T-helper 2 cell (primary cell): ENCODE data around the gene MPL.

Source experiments
- DNase-seq, 5 experiments: peaks; one replicate each; pipeline versions ENCODE4 v3.0.0 to v3.0.0-alpha.2; 2012 to 2022
- total RNA-seq, 2 donors: gene quantifications; one replicate each; lab custom pipeline; 2026; lab: John Stamatoyannopoulos, UW

The MPL gene
- 0 reads per million in 2 donors for total RNA-seq

DNA sequence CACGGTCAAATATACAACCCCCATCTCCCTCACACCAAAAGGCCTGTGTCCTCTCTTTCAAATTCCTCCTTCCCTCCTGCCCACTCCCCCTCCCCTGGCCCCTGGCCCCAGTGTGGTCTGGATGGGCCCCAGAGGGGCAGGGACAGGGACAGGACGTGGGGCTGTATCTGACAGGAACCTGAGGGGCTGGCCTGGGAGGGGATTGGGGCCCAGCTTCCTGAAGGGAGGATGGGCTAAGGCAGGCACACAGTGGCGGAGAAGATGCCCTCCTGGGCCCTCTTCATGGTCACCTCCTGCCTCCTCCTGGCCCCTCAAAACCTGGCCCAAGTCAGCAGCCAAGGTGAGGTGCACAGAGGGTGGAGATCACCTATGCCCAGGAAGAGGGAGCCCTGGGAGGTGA lies at the start of gene MPL:
MPL (plus strand) TSS at position 231 of the 400 bp plus-strand sequence; CDS start at position 262, 31 bp downstream.
- no peak for DNase-seq

DNA sequence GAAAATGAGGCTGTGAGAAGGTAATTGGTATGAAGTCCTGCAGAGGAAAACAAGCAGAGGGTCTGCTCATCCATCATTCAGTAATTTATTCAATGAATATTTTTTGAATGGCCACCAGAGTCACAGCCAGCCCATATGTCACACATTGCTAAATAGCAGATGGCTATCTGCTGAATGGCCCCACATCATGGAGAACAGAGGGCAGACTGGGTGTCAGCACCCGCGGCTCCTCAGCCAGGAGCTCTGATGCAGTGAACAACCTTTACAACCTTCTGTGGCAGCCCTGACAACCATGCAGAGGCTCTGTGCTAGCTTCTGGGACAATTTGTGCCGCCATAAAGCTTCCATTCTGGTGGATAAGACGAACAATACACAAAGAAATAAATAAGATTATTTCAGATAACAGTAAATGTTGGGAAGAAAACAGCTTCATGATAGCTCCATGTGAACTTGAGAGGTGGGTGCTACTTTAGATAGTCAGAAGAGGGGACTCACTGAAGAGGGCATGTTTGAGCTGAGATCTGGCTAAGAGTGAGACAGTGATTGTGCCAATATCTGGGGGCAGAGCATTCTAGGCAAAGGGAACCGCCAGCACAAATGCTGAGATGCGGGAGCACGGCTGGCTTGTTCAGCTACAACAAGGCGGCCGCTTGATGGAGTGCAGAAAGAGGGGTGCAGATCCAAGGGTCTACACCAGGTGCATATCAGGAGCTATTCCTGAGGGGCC lies 49.4 kb upstream of the MPL start:
- no peak for DNase-seq

- DNase-seq: no peak
Observed at GRCh38 chr1:43288785-43289706, 48.6 kb upstream of the MPL start.

- no peak for DNase-seq
Observed at GRCh38 chr1:43292216-43292615, 45.4 kb upstream of the MPL start.

DNA sequence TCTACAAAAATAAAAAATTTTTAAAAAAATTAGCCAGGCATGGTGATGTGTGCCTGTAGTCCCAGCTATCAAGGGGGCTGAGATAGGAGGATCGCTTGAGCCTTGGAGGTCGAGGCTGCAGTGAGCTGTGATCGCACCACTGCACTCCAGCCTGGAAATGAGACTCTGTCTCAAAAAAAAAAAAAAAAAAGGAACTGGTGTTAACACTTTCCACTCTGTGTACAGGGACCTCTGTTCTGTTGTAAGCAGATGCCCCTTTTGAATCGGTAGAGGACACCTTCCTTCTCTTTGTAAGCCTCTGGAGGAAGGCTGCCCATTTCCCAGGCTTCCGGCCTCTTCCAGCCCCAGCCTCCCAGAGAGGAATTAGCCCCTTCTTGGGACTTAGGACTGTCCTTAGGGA lies 44.9 kb upstream of the MPL start:
- no peak for DNase-seq

DNA sequence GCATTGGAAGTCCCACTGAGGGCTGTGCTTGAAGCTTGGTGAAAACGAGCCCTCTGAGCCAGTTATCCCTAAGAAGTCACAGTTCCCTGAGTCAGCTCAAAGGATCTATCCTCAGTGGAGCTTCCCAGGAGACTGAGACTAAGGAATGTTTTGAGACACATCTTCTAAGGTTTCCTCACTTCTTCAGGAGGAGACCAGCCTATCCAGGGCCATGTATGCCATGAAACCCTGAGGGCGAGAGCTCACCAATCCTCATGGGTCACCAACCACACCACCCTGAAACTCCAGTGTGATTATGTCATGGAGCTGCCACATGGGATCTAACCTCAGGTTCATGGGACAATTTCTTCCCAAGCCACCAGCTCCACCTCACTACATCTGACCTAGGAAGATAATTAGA lies 44.4 kb upstream of the MPL start:
- no peak for DNase-seq

DNA sequence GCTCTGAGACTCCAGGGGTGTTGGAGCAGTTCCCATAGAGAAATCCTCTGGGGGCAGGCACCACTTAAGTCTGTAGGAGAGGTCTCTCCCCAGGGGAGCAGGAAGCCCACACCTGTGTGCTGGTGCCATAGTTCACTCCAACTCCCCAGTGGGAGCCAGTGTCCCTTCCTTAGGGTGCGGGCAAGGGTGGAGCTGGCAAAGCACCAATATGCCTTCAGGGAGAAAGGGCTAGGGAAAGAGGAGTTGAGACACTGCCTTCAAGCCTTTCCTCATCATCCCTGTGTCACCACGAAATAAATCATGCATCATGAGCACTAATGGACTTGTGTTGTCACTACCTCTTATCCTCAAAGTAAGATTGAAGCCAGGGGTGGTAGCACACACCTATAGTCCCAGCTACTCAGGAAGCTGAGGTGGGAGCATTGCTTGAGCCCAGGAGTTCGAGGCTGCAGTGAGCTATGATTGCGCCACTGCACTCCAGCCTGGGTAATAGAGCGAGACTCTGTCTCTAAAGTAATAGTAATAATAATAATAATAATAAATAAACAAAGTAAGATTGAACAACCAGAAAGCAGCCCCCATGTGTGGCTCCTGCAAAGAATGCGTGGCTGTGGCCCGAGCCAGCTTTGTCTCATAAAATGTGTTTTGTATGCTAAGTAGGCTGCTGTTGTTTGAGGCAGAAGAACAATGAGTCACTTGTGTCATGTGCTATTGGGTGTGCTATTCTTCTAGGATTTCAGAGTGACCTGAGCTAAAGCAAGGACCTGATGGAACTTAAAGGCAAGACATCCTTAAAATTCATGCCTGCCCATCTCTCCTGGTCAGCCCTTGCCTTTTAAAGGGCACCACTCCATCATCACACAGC lies 43.5 kb upstream of the MPL start:
- no peak for DNase-seq

DNA sequence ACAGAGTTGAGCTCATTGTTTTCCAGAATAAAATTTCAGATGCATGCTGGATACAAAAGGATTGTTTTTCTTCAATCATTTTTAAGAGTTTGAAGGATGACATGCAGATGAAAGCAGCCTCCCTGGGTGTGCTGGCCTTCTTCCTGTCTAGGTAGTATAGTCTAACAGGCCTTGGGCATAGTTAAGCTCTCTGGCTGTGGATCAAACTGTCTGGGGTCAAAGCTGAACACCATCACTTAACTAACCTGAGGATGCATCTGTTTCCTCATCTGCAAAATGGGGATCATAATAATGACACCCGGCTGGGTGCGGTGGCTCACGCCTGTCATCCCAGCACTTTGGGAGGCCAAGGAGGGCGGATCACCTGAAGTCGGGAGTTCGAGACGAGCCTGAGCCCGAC lies 42.9 kb upstream of the MPL start:
- no peak for DNase-seq

GRCh38 chr1:43296207-43296606 lies 41.4 kb upstream of the MPL start:
- no peak for DNase-seq

DNA sequence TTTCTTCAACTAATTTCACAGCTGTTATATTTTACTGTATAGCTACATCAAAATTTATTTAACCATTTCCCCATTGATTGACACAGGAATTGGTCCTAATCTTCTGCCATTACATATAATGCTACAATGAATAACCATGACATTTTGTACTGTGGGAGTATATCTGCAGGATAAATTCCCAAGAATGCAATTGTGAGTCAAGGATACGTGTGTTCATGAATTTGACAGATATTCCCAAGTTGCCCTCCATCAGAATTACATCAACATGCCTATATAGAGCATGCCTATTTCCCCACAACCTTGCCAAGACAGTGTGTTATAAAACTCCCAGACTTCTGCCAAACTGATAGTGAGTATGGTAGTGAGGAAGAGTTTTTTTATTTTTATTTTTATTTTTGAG lies 39.6 kb upstream of the MPL start:
- DNase-seq: no peak

GRCh38 chr1:43299101-43299500 lies 38.5 kb upstream of the MPL start:
- no peak for DNase-seq

GRCh38 chr1:43300378-43301094 lies 37.1 kb upstream of the MPL start, which contains the start of gene TIE1:
TIE1 (plus strand) TSS chr1:43300982; CDS start chr1:43301072, 90 bp downstream.
- no peak for DNase-seq

DNA sequence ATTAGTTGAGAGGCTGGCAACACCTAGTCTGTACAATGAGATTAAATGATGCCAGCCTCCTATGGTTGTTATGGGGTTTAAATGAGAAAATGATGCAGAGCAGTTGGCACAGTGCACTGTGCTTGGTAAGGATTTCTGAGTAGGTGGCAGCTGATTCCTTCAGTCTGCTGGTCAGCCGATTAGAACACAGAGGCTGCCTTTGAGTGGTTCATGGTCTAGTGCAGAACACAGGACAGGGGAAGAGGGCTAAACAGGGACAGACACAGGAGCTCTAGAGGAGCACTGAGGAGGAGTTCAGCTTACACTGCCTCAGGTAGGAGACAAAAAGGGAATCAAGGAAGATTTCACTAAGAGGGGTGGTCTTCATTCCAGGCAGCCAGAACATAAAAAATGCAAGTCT lies 35.4 kb upstream of the MPL start:
- DNase-seq: no peak

- DNase-seq: no peak
Observed at GRCh38 chr1:43302721-43303470, 34.7 kb upstream of the MPL start.

DNA sequence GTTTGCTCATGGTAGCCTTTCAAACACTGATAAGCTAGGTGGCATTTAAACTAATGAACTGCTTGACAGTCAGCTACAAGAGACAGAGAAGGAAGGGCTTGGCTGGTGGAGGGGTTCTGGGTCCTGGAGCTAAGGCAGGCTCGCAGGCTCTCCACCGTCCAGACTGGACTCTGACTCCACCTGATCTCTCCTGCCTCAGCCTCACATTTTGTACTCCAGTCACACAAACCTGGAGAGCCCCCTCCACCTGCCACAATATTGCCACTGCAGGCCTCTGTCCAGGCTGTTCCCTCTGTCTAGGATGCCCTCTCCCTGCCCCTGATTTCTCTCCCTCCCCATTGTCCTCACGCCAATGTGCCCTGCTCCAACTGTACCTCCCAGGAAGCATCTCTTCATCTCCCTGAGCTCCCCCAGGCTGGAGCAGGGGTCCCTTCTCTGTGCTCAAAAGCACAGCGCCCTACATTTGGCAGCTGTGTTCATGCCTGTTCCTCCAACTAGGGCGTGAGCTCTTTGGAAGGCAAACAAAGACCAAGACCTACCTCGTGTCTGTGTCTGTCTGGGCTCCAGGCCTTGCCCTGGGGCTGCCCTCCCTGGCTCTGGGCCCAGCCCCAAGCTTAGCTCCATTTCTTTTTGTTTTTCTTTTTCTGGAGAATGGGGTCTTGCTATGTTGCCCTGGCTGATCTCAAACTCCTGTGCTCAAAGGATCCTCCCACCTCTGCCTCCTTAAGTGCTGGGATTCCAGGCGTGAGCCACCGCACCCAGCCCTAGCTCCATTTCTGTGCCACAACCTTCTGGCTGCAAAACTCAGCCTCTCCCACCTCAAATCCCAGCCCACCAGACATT lies 33.9 kb upstream of the MPL start:
- DNase-seq: no peak

GRCh38 chr1:43304314-43304681 lies 33.3 kb upstream of the MPL start:
- DNase-seq: no peak

DNA sequence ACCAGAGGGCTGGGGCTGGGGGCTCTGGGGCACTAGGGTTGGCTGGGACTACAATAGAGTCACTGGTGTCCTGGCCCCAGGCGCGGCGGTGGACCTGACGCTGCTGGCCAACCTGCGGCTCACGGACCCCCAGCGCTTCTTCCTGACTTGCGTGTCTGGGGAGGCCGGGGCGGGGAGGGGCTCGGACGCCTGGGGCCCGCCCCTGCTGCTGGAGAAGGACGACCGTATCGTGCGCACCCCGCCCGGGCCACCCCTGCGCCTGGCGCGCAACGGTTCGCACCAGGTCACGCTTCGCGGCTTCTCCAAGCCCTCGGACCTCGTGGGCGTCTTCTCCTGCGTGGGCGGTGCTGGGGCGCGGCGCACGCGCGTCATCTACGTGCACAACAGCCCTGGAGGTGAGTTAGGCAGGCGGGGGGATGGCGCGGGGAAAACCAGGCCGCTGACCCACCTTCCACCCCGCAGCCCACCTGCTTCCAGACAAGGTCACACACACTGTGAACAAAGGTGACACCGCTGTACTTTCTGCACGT lies 32.8 kb upstream of the MPL start:
- DNase-seq: no peak

DNA sequence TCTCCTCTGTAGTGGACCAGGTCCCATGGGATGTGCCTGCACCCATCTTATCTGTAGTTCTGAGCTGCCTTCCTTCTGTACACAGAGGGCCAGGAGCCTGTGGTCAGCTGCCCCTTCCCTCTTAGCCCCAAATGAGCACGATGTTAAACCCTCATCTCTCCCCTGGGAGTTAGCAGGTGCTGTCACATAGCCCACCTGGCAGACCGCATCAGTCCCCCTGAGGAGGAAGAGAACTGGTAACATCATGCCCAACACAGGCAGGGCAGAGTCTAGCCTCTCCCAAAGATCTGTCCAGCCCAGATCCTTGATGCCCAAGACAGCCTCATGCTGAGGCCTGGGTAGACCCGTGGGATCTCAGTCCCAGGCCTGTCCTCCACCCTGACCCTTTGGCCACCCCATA lies 32.2 kb upstream of the MPL start:
- DNase-seq: no peak

DNA sequence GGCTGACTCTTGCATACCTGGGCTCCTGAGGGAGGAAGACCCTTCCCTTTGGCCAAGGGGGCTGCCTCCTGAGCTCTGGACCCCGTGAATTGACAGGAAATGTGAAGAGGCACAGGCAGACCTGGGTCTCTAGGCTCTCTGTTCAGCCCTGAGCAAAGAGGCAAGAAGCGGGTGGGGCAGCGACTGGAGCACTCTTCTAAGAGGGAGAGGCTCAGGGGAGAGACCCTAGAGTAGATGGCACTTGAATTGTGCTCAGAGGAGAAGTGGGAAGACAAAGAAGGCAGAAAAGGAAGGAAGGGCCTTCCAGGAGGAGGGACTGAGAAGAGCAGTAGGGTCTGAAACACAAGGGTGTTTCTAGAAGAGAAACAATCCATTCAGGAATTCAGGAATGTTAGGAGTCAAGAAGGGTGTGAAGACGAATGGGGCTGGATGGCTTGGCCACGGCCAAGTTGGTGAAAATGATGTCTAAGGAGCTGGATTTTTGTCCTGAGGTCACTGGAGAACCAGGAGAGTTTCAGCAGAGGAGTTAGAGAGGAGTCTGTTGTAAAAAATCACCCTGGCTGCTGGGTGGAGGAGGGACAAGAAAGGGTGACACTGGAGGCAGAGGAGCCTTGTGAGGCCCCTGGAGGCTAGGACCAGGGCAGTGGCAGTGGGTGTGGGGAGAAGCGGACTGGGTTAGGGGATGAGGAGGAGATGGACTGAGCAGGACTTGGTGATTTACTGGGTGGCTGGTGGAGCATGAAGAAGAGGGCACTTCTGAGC lies 31.5 kb upstream of the MPL start:
- DNase-seq: no peak
